B cell (primary cell): Measurements from ENCODE around the gene MOB3A. TPM values are rescaled to one million over a fixed set of nuclear protein-coding genes. Genes with fewer than 3 reads are reported as not detected.

Source experiments
- ATAC-seq: fragments of 200-7000 bp; cut with Tn5 transposase; one replicate; pipeline ENCODE4 v1.10.0; 2021; ENCODE audit warnings: low read depth, mild to moderate bottlenecking, moderate number of reproducible peaks, moderate library complexity
- CTCF ChIA-PET: fragments of 350-600 bp; sonication (Branson Sonifier 250); formaldehyde crosslinking; loops from one replicate; lab custom pipeline; 2021; ENCODE audit warnings: antibody characterized with exemption, inconsistent platforms; lab: Charles Lee
- POLR2A ChIA-PET: fragments of 350-600 bp; sonication (Branson Sonifier 250); formaldehyde crosslinking; loops from one replicate; lab custom pipeline; 2021; ENCODE audit warnings: antibody characterized with exemption; lab: Charles Lee
- DNase-seq: peaks from one replicate; pipeline ENCODE4 v3.0.0; 2013
- H2AFZ ChIP-seq: 2 replicates; pipeline ENCODE4 v1.6.1; 2012; ENCODE audit warnings: mild to moderate bottlenecking, low read depth, low read length; ENCODE audit not compliant: insufficient read depth, poor library complexity, severe bottlenecking
- H3K27ac ChIP-seq, 2 donors: 1 replicate in 1 of 2; 2 replicates in 1 of 2; pipeline ENCODE4 v1.5.1; 2012 to 2013; ENCODE audit warnings: low read length in 2 of 2, mild to moderate bottlenecking in 2 of 2, moderate library complexity in 1 of 2
- H3K27me3 ChIP-seq, 4 experiments: fragments of 200-600 bp in 1 of 4; sonication (generic) in 1 of 4; replicated peaks in 1 of 4; 1 replicate in 2 of 4; 2 replicates in 2 of 4; pipeline versions ENCODE4 v1.6.1 to v1.7.0; 2013 to 2016; ENCODE audit warnings: low read length in 3 of 4, mild to moderate bottlenecking in 2 of 4, mixed read lengths in 1 of 4, moderate library complexity in 1 of 4; ENCODE audit not compliant: insufficient read depth in 4 of 4, control insufficient read depth in 3 of 4; ENCODE audit errors: control extremely low read depth in 1 of 4
- H3K36me3 ChIP-seq, 2 experiments: replicated peaks in 1 of 2; 1 replicate in 1 of 2; 2 replicates in 1 of 2; pipeline versions ENCODE4 v1.6.1 to v1.7.1; 2013; ENCODE audit warnings: low read length in 1 of 2; ENCODE audit not compliant: insufficient read depth in 2 of 2, control insufficient read depth in 1 of 2; ENCODE audit errors: control extremely low read depth in 1 of 2, extremely low read depth in 1 of 2
- H3K4me1 ChIP-seq, 2 donors: fragments of 200-600 bp in 1 of 2; sonication (generic) in 1 of 2; 1 replicate in 1 of 2; 2 replicates in 1 of 2; pipeline versions ENCODE4 v1.5.1 to v1.6.1; 2013 to 2017; ENCODE audit warnings: low read length in 2 of 2; ENCODE audit not compliant: control insufficient read depth in 2 of 2, insufficient read depth in 2 of 2
- H3K4me2 ChIP-seq: replicated peaks from 2 replicates; pipeline ENCODE3; 2012; ENCODE audit warnings: mild to moderate bottlenecking, low read depth, low read length; ENCODE audit not compliant: poor library complexity, severe bottlenecking
- H3K4me3 ChIP-seq, 5 experiments: fragments of 200-600 bp in 1 of 5; sonication (generic) in 1 of 5; 1 replicate in 3 of 5; 2 replicates in 2 of 5; pipeline versions ENCODE4 v1.5.1 to v1.7.0; 2011 to 2016; ENCODE audit warnings: low read length in 4 of 5, mild to moderate bottlenecking in 4 of 5, low read depth in 2 of 5, control low read depth in 1 of 5, moderate library complexity in 1 of 5; ENCODE audit not compliant: insufficient read depth in 1 of 5; ENCODE audit errors: control extremely low read depth in 1 of 5, extremely low read depth in 1 of 5
- H3K79me2 ChIP-seq: fragments of 200-600 bp; sonication (generic); one replicate; pipeline ENCODE4 v1.6.0; 2016; ENCODE audit warnings: low read length; ENCODE audit not compliant: control insufficient read depth, insufficient read depth
- H3K9ac ChIP-seq: fragments of 200-600 bp; sonication (generic); 2 replicates; pipeline ENCODE4 v1.6.1; 2017; ENCODE audit warnings: mild to moderate bottlenecking, low read length, moderate library complexity
- H3K9me3 ChIP-seq, 3 donors: one replicate each; pipeline versions ENCODE4 v1.6.1 to v1.7.1; 2013; ENCODE audit warnings: low read length in 2 of 3; ENCODE audit not compliant: control insufficient read depth in 2 of 3, insufficient read depth in 1 of 3; ENCODE audit errors: control extremely low read depth in 1 of 3
- H4K20me1 ChIP-seq: 2 replicates; pipeline ENCODE4 v1.6.0; 2012; ENCODE audit warnings: mild to moderate bottlenecking, low read length; ENCODE audit not compliant: insufficient read depth, control insufficient read depth, poor library complexity, severe bottlenecking
- H3K27ac Mint-ChIP-seq: one replicate; pipeline ENCODE4 v1.8.0; 2021; ENCODE audit warnings: mixed read lengths
- H3K27me3 Mint-ChIP-seq: one replicate; pipeline ENCODE4 v1.8.0; 2021; ENCODE audit warnings: mixed read lengths
- H3K4me1 Mint-ChIP-seq: one replicate; pipeline ENCODE4 v1.8.0; 2021; ENCODE audit warnings: mixed read lengths
- H3K4me3 Mint-ChIP-seq: one replicate; pipeline ENCODE4 v1.8.0; 2021; ENCODE audit warnings: mixed read lengths
- H3K9me3 Mint-ChIP-seq: one replicate; pipeline ENCODE4 v1.8.0; 2022; ENCODE audit warnings: mixed read lengths; ENCODE audit not compliant: insufficient read depth
- CTCF ChIP-seq: fragments of 200-600 bp; IDR thresholded peaks from one replicate; pipeline ENCODE4 v1.8.0; 2022; ENCODE audit warnings: antibody characterized with exemption, mild to moderate bottlenecking
- EZH2 ChIP-seq: IDR thresholded peaks from 2 replicates; pipeline ENCODE4 v1.6.1; 2012; ENCODE audit warnings: borderline replicate concordance, low read depth, mild to moderate bottlenecking, moderate library complexity, low read length; ENCODE audit not compliant: insufficient read depth, poor library complexity, severe bottlenecking
- WGBS: methylation state at CpG from one replicate; pipeline ENCODE4 v1.1.5; 2013; ENCODE audit warnings: missing lambda C conversion rate; ENCODE audit not compliant: insufficient coverage; 5-methylcytosine and 5-hydroxymethylcytosine counted together
- intact Hi-C: fragments of 100-400 bp; cut with micrococcal nuclease; formaldehyde crosslinking; loops from one replicate; pipeline ENCODE4 v1.10.0; 2022
- polyA plus RNA-seq: library from polyadenylated mRNA; depleted of rRNA; stranded (reverse); fragments of >200 nt; gene quantifications from 2 replicates; pipeline ENCODE4 v1.2.3, GENCODE V29; 2012
- total RNA-seq, 2 donors: library from RNA; stranded (reverse); fragments of 120-200 nt in 1 of 2; gene quantifications; 1 replicate in 1 of 2; 2 replicates in 1 of 2; pipeline versions ENCODE4 v1.2.3 to v1.2.4, GENCODE V29; 2013 to 2022

MOB3A gene
- total and polyA plus RNA-seq, 2 donors (not counting 1 experiment from before 2014, with no cell fraction given), result 190 to 228 TPM

DNA sequence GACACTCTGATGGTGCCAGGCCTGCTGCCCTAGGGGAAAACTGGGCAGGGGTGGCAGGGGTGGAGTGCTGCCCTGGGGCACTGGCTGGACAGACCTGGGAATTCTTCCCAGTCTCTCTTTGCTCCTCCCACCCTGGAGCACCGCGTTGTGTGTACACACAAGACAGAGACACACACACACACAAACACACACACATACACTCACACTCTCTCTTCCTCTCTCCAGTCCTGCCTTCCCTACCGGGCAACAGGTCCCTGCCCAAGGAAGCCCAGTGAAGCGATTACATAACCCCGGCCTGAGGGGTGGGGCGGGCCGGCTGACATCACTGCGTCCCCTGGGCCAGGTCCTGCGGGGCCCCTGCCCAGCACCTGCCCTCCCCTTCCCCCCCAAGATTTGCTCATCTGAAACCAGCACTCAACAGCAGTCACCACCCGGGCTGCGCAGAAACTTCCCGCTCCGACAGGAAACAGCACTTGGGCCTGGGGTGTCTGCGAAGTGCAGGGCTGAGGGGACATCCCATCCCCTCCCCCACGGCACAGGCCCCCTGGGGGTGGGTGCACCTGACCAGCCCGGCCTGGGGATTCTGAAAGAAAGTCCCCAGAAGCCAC is 46.3 kb downstream of the MOB3A start:
- H3K27me3 ChIP-seq, result no peaks in the 10 kb centered on the region
- H3K4me3 ChIP-seq, result peak overlapping the region; percentile 62 to 98 (median 94)
- H2AFZ ChIP-seq, result no peak overlapping the region
- ATAC-seq (peak; percentile 57), DNase-seq (peak; percentile 92)
- H3K9ac ChIP-seq, result peak overlapping the region; percentile 78
- peak overlapping the region; percentile 92 for H3K4me2 ChIP-seq
- TF ChIP-seq EZH2, result no peak
- TF ChIP-seq CTCF, result no peak
- peaks cover 60% of the 10 kb centered on the region for H3K79me2 ChIP-seq
- H3K27ac ChIP-seq, result peak overlapping the region; percentile 92 to 98
- Mint-ChIP-seq H3K4me3 (peak overlapping the region; percentile 99), H3K9me3 (no peaks in the 10 kb centered on the region), H3K27me3 (no peaks in the 10 kb centered on the region), H3K27ac (peak overlapping the region; percentile 98), H3K4me1 (peaks cover 67% of the 10 kb centered on the region)
- POLR2A ChIA-PET, result interaction anchor here (0.7 to 8.2 kb wide), 16 partner anchors 8 to 164 kb away, joined by 3 to 111 read pairs (median 4); partner anchors contain the start of genes ABHD17A, IZUMO4 and MOB3A
- CTCF ChIA-PET, result interaction anchor here (0.5 to 2.0 kb wide), 6 partner anchors 8 to 106 kb away, joined by 3 to 10 read pairs (median 3); partner anchors contain the start of gene IZUMO4
- peaks cover 80 to 85% of the 10 kb centered on the region in 2 donors for H3K4me1 ChIP-seq
- intact Hi-C loops, result loop anchor here (1.0 to 2.0 kb wide), 4 partner anchors 8 to 40 kb away; no protein-coding TSS in a partner anchor
- peaks cover 0 to 47% of the 10 kb centered on the region in 2 experiments for H3K36me3 ChIP-seq
- peaks cover 60% of the 10 kb centered on the region for H4K20me1 ChIP-seq
- no peaks in the 10 kb centered on the region for H3K9me3 ChIP-seq
- WGBS, result 0% methylated on average over 9 of the region's 16 CpGs
